NCI-H2227 treated with DMSO at 0.1 percent for 48 hours (cell line): ENCODE data around the gene SLC4A3.
A peak's percentile ranks its signal among the peaks of the same experiment; 100 is the strongest.

Experiments used
- DNase-seq: peaks from one replicate; lab custom pipeline; 2025; lab: John Stamatoyannopoulos, UW

Gene SLC4A3

GRCh38 chr2:219627103-219628100, at the start of gene SLC4A3:
Gene SLC4A3 (plus strand): TSS chr2:219627630. CDS start chr2:219627993, 363 bp downstream.
- DNase-seq: no peak

- DNase-seq: no peak
Measured at GRCh38 chr2:219578811-219579613, 48.4 kb upstream of the SLC4A3 start.

DNA sequence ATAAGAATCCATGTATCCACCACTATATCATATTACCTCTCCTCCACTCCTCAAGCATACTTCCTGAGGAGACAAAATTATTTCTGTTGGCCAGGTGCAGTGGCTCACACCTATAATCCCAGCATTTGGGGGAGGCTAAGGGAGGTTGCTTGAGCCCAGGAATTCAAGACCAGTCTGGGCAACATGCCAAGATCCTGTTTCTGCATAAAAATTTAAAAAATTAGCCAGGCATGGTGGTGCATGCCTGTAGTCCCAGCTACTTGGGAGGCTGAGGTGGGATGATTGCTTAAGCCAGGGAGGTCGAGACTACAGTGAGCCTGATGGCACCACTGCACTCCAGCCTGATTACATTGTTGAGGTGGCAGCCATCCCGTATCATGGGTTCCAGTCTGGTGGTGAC, 46.1 kb upstream of the SLC4A3 start:
- no peak for DNase-seq

DNA sequence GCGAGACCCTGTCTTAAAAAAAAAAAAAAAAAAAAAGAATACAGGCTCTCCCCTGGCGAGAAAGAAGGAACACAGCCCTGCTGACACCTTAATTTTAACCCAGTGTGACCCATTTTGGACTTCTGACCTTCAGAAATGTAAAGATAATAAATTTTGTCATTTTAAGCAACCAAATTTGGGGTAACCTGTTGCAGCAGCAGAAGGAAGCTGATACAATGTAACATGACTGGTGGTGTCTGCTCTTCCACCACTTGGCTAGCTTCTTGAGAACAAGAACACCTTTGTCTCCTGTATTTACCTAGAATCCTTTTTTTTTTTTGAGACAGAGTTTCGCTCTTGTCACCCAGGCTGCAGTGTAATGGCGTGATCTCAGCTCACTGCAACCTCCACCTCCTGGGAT, 36.3 kb upstream of the SLC4A3 start:
- DNase-seq: no peak

DNA sequence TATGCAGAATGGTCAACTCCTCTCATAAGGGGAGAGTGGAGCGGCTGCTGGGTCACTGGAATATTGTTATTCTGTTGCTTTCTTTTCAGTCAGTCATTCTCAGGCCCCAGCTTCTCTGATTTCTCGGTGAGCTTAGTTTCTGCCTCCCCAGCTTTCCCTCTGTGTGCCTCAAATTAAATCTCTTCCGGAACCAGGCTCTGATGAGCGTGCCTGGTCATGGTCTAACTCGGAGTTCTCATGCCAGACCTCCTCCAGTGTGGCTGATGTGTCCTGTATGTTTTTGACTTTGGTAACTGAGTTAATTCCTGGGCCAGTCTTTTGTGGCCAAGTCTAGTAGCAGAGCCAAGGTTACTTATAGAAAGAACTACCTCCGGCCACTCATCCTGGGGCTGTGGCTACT, 34.7 kb upstream of the SLC4A3 start:
- DNase-seq: no peak

- DNase-seq: no peak
Measured at GRCh38 chr2:219593154-219593553, 34.3 kb upstream of the SLC4A3 start.

GRCh38 chr2:219595256-219595655, 32.2 kb upstream of the SLC4A3 start:
- peak; percentile 68 for DNase-seq

DNA sequence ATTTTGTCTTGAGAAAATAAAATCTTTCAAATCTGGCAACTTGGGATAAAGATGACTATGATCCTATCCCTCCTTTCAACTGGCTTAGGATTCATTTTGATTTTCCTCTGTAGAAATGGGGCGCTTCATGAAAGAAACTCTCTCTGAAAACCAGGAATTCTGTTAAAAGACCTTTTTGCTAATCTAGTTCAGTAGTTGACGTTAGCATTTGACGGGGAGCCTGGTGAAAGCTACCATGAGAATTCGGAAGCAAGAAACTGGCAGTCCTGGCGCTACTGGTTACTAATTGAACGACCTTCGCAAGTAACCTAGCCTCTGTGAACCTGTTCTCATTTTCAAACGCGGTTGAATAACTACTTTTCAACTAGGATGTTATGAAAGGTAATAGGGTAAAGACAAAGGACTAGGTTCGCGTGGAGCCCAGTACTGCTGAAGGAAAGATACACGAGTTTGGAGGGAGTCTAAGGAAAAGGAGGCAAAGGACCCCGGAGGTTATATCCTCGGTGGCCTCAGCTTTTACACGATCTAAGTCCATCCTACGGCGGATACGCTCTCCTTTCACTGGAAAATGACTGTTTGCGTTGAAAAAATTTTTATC, 30.4 kb upstream of the SLC4A3 start:
- peak; percentile 62 for DNase-seq

- peak; percentile 98 for DNase-seq
Measured at GRCh38 chr2:219597552-219598307, 29.7 kb upstream of the SLC4A3 start, which contains the start of gene STK11IP. Gene STK11IP (plus strand): TSS chr2:219597857. CDS start chr2:219598120, 263 bp downstream.

DNA sequence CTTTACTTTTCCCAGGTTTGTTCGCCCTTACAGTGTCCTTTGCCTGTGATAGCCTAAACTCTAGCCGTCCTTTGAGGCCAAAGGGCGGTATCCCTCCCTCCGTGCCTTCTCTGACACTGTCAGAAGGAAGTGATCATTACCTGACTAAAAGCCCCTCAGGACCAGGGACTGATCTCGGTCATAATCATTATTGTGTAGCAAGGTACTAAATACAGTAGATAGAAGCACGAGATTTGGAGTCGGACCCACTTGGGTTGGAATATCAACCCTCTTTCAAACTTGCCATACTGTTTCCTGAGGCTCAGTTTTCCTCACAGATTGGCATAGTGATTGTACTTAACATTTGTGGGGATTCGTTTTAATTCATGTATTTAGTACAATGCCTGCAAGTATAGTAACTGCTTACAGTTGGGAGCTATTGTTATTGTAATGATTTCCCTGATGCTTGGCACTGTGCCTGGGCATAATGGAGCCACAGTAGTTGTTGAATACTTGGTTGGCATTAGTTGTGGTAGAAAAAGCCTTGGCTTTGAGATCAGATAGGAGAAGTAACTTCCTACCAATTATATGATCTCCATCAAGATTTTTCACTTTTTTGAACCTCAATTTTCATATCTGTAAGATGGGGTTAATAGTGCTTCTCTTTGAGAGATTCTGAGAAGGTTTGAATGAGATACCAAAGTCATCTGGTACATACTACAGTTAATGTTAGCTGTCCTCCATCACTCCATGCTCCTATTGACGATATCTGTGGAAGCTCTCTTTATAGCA, 28.9 kb upstream of the SLC4A3 start:
- DNase-seq: no peak

- DNase-seq: no peak
Measured at GRCh38 chr2:219603771-219604170, 23.7 kb upstream of the SLC4A3 start.

- no peak for DNase-seq
Measured at GRCh38 chr2:219605607-219605954, 21.8 kb upstream of the SLC4A3 start.

- no peak for DNase-seq
Measured at GRCh38 chr2:219607931-219608330, 19.5 kb upstream of the SLC4A3 start.

GRCh38 chr2:219608399-219608964, 18.9 kb upstream of the SLC4A3 start:
- DNase-seq: no peak

DNA sequence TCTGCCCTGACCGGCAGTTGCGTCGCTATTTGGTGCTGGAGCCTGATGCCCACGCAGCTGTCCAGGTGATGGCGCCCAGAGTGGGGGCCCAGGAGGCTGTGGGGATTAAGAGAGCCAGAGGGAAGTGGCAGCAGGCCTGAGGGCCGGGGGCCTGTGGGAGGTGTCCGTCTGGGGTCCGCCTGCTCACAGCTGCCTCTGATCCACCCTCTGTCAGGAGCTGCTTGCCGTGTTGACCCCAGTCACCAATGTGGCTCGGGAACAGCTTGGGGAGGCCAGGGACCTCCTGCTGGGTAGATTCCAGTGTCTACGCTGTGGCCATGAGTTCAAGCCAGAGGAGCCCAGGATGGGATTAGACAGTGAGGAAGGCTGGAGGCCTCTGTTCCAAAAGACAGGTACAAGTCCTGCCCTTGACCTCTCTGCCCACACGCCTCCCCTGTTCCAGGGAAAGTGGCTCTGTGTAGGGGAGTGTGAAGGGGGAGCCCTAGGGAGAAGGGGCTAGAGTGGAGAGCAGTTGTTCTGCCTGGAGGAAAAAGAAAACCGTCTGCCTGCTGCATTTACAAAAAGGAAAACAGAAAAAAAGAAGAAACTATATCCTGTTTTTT, 18.2 kb upstream of the SLC4A3 start:
- no peak for DNase-seq

DNA sequence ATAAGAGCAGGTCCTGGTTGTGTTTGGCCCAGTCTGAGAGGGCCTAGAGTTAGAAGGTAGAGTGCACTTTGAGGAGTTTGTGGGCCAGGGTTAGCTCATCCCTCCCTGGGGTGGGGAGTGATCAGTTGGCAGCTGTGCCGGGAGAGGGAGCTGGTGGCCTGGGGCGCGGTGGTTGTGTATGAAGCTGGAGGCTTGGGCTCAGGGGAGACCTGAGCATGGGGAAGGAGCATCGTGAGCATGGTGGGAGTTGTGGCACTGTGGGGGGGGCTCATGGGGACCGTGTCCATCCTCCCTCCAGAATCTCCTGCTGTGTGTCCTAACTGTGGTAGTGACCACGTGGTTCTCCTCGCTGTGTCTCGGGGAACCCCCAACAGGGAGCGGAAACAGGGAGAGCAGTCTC, 16.1 kb upstream of the SLC4A3 start:
- no peak for DNase-seq

- no peak for DNase-seq
Measured at GRCh38 chr2:219611866-219612576, 15.4 kb upstream of the SLC4A3 start.

DNA sequence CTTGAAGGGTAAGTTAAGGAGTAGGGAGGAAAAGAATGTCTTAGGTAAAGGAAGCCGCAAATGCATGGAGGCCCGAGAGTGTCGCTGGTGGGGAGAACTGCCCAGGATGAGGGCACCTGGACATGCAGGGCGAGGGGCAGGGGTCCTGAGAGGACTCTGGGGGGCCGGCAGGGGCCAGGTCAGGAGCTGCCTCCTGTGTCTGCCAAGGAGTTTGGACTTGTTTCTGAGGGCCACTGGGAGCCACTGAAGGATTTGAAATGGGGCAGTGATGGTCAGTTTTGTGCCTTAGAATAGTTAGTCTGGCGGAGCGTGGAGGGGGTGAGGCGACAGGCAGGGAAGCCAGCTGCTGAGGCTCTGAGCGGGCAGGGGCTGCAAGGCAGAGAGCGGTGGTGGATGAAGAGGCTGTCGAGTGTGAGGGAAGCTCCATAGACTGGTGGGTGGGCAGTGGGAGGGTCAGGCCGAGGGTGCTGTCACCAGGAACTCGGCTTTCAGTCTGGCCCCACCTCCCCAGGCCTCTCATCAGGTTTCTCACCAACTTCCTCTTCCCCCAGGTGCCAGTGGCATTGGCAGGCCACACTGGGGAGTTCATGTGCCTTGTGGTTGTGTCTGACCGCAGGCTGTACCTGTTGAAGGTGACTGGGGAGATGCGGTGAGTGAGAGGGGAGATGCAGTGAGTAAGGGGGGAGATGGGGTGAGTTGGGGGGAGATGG, 14.7 kb upstream of the SLC4A3 start:
- no peak for DNase-seq
